Ovary (tissue), 9 donors: ENCODE data around the gene BRPF3. TPM values are rescaled to one million over a fixed set of nuclear protein-coding genes. Genes with fewer than 3 reads are reported as not detected.

ENCODE experiments used
- DNase-seq, 5 donors: peaks; one replicate each; pipeline ENCODE4 v3.0.0-alpha.2; 2019 to 2020
- H3K27ac ChIP-seq, 2 donors: fragments of 200-600 bp; one replicate each; pipeline versions ENCODE4 v1.5.1 to v1.8.0; 2019 to 2022
- H3K27me3 ChIP-seq: fragments of 200-600 bp; one replicate; pipeline ENCODE4 v1.8.0; 2022
- H3K36me3 ChIP-seq: fragments of 200-600 bp; sonication (generic); one replicate; pipeline ENCODE4 v1.5.1; 2019
- H3K4me1 ChIP-seq: one replicate; pipeline ENCODE4 v1.8.1; 2013; ENCODE audit warnings: mild to moderate bottlenecking, moderate library complexity; ENCODE audit not compliant: insufficient read depth
- H3K4me3 ChIP-seq: fragments of 200-600 bp; sonication (generic); one replicate; pipeline ENCODE4 v1.5.1; 2017
- H3K9me3 ChIP-seq, 2 donors: fragments of 200-600 bp in 1 of 2; sonication (generic) in 1 of 2; one replicate each; pipeline versions ENCODE4 v1.5.1 to v1.8.1; 2013 to 2019; ENCODE audit warnings: mild to moderate bottlenecking in 1 of 2, moderate library complexity in 1 of 2
- CTCF ChIP-seq, 3 donors: fragments of 450-650 bp in 2 of 3; fragments of 200-600 bp in 1 of 3; IDR thresholded peaks; one replicate each; pipeline versions ENCODE4 v1.5.1 to v1.8.0; 2016 to 2022; ENCODE audit warnings: antibody characterized with exemption in 3 of 3, mild to moderate bottlenecking in 1 of 3
- EP300 ChIP-seq: sonication (generic); formaldehyde crosslinking; IDR thresholded peaks from one replicate; pipeline ENCODE4 v1.6.1; 2017; ENCODE audit warnings: antibody characterized with exemption
- POLR2A ChIP-seq: fragments of 450-650 bp; IDR thresholded peaks from one replicate; pipeline ENCODE4 v1.6.1; 2017; ENCODE audit warnings: antibody characterized with exemption, mild to moderate bottlenecking, moderate library complexity
- WGBS, 3 donors: extraction: QIAGEN DNeasy Blood & Tissue Kit in 1 of 3; methylation state at CpG; one replicate each; pipeline versions ENCODE4 v1.1.5 to v1.1.7; 2013 to 2017; 5-methylcytosine and 5-hydroxymethylcytosine counted together
- intact Hi-C, 4 donors: fragments of 100-400 bp; cut with DNase I; formaldehyde crosslinking; loops; one replicate each; pipeline versions ENCODE4 v1.11.0 to v1.15.1; 2022 to 2023
- polyA plus RNA-seq, 2 donors: library from polyadenylated mRNA; stranded (reverse); fragments of 200-250 nt in 1 of 2; fragments of 350-450 nt in 1 of 2; fragmentation: Illumina TruSeq in 1 of 2; extraction: RNeasy Lipid Tissue Mini Kit (QIAGEN cat#74804) in 1 of 2; gene quantifications; one replicate each; pipeline ENCODE4 v1.2.3, GENCODE V29; 2013 to 2014
- total RNA-seq, 7 donors: library from RNA; depleted of rRNA in 2 of 7; stranded (reverse); fragments of >200 nt in 2 of 7; fragmentation: NEBNext Ultra II Directional in 3 of 7; extraction: Animal tissue kit (Norgen Biotek cat#: 25700) in 3 of 7; gene quantifications; one replicate each; pipeline versions ENCODE4 v1.1.0 to v1.2.4, GENCODE V29; 2016 to 2023
- donor health status: DM: no; HTN: no; CAD: no; lungs with moderate emphysema.
- donor health status: DM: no; HTN: no; CAD: no.
- donor health status: Bipolar disorder and iron deficiency.
- donor health status: DM: yes; HTN: yes; CAD: no.
- donor health status: DM: no; HTN: no; CAD: no.
- donor health status: DM: yes; HTN: yes; CAD: no.

The BRPF3 gene
- total and polyA plus RNA-seq, 9 donors = 15.7 to 34.5 (median 30.3) TPM

- Histone ChIP-seq H3K27me3 (no peaks in the 10 kb centered on the region), H3K36me3 (no peaks in the 10 kb centered on the region), H3K4me3 (no peak overlapping the region), H3K27ac (no peak overlapping the region), H3K9me3 (no peaks in the 10 kb centered on the region), H3K4me1 (no peaks in the 10 kb centered on the region)
- no peak for DNase-seq
- intact Hi-C loops = no loop called here
- 96 to 97% (median 96%) methylated on average over 2 of the region's 2 CpGs for WGBS, 3 donors
- TF ChIP-seq CTCF (IDR thresholded peaks at IDR 0.05) = no peak
- TF ChIP-seq EP300 = no peak
- no peak for TF ChIP-seq POLR2A
These were observed 42.3 kb upstream of the BRPF3 start for GRCh38 chr6:36154286-36154685.

GRCh38 chr6:36155662-36156061 is 40.9 kb upstream of the BRPF3 start:
- Histone ChIP-seq H3K36me3 (no peaks in the 10 kb centered on the region), H3K9me3 (peaks cover 0 to 3% of the 10 kb centered on the region in 2 donors), H3K27me3 (no peaks in the 10 kb centered on the region), H3K27ac (no peak overlapping the region), H3K4me1 (no peaks in the 10 kb centered on the region), H3K4me3 (no peak overlapping the region)
- no peak for DNase-seq
- intact Hi-C loops = no loop called here
- 93 to 97% (median 95%) methylated on average over 2 of the region's 2 CpGs for WGBS, 3 donors
- TF ChIP-seq CTCF (IDR thresholded peaks at IDR 0.05) = no peak
- TF ChIP-seq EP300 = no peak
- no peak for TF ChIP-seq POLR2A

- intact Hi-C loops = no loop called here
- Histone ChIP-seq H3K27me3 (no peaks in the 10 kb centered on the region), H3K4me3 (no peak overlapping the region), H3K36me3 (no peaks in the 10 kb centered on the region), H3K4me1 (no peaks in the 10 kb centered on the region), H3K9me3 (peaks cover 0 to 3% of the 10 kb centered on the region in 2 donors), H3K27ac (no peak overlapping the region)
- DNase-seq = no peak
- WGBS, 3 donors = 94 to 98% (median 96%) methylated on average over 4 of the region's 4 CpGs
- TF ChIP-seq EP300 (no peak), POLR2A (no peak), CTCF (IDR thresholded peaks at IDR 0.05) (no peak)
These were observed 36.3 kb upstream of the BRPF3 start for GRCh38 chr6:36160147-36160760.

GRCh38 chr6:36169023-36170007 is 27.2 kb upstream of the BRPF3 start:
- intact Hi-C loops = no loop called here
- Histone ChIP-seq H3K9me3 (no peaks in the 10 kb centered on the region), H3K4me1 (no peaks in the 10 kb centered on the region), H3K4me3 (no peak overlapping the region), H3K27me3 (no peaks in the 10 kb centered on the region), H3K36me3 (no peaks in the 10 kb centered on the region), H3K27ac (no peak overlapping the region)
- TF ChIP-seq CTCF (IDR thresholded peaks at IDR 0.05) (no peak), POLR2A (no peak), EP300 (no peak)
- DNase-seq = no peak
- WGBS, 3 donors = 92 to 99% (median 98%) methylated on average over 2 of the region's 2 CpGs
